Body of pancreas (tissue), 4 donors: ENCODE data around the gene HSPB1. TPM values are rescaled to one million over a fixed set of nuclear protein-coding genes. Genes with fewer than 3 reads are reported as not detected.
A peak's percentile ranks its signal among the peaks of the same experiment; 100 is the strongest.

Experiments used
- ATAC-seq: fragments of 150-250 bp; one replicate; pipeline ENCODE4 v1.9.1; 2016
- DNase-seq, 4 donors: peaks; one replicate each; pipeline ENCODE4 v3.0.0-alpha.2; 2019
- H3K27ac ChIP-seq, 4 donors: fragments of 200-600 bp; sonication (generic); 1 replicate in 3 of 4; 2 replicates in 1 of 4; pipeline versions ENCODE4 v1.5.1 to v1.6.1; 2016 to 2019; ENCODE audit warnings: mild to moderate bottlenecking in 1 of 4, mixed read lengths in 1 of 4, moderate library complexity in 1 of 4
- H3K27me3 ChIP-seq, 2 donors: fragments of 200-600 bp; sonication (generic); one replicate each; pipeline ENCODE4 v1.6.0; 2016; ENCODE audit warnings: mild to moderate bottlenecking in 1 of 2
- H3K36me3 ChIP-seq, 2 donors: fragments of 200-600 bp; sonication (generic); replicated peaks in 1 of 2; 2 replicates each; pipeline ENCODE4 v1.5.1; 2016; ENCODE audit warnings: low read depth in 2 of 2; ENCODE audit not compliant: insufficient read depth in 1 of 2
- H3K4me1 ChIP-seq: fragments of 200-600 bp; sonication (generic); one replicate; pipeline ENCODE4 v1.6.0; 2016
- H3K4me3 ChIP-seq, 2 donors: fragments of 200-600 bp; sonication (generic); 1 replicate in 1 of 2; 2 replicates in 1 of 2; pipeline ENCODE4 v1.5.1; 2016 to 2019
- H3K9me3 ChIP-seq, 3 donors: fragments of 200-600 bp; sonication (generic); 1 replicate in 2 of 3; 2 replicates in 1 of 3; pipeline ENCODE4 v1.5.1; 2016
- CTCF ChIP-seq, 7 experiments: fragments of 450-650 bp in 4 of 7; fragments of 200-600 bp in 3 of 7; sonication (generic) in 3 of 7; IDR thresholded peaks; one replicate each; pipeline ENCODE4 v1.5.1; 2016 to 2019; ENCODE audit warnings: antibody characterized with exemption in 7 of 7
- POLR2A ChIP-seq, 3 donors: fragments of 450-650 bp; IDR thresholded peaks; one replicate each; pipeline ENCODE4 v1.6.1; 2016; ENCODE audit warnings: antibody characterized with exemption in 3 of 3, mild to moderate bottlenecking in 2 of 3
- WGBS, 2 donors: methylation state at CpG; one replicate each; pipeline ENCODE4 v1.1.5; 2017; 5-methylcytosine and 5-hydroxymethylcytosine counted together
- intact Hi-C: fragments of 100-400 bp; cut with DNase I; formaldehyde crosslinking; loops from one replicate; pipeline ENCODE4 v1.15.1; 2023
- total RNA-seq, 2 donors: library from RNA; depleted of rRNA; stranded (reverse); fragments of >200 nt; gene quantifications; one replicate each; pipeline ENCODE4 v1.1.0, GENCODE V29; 2016

Gene HSPB1
- total RNA-seq, 2 donors from 2014 or later, result 367 to 445 TPM

DNA sequence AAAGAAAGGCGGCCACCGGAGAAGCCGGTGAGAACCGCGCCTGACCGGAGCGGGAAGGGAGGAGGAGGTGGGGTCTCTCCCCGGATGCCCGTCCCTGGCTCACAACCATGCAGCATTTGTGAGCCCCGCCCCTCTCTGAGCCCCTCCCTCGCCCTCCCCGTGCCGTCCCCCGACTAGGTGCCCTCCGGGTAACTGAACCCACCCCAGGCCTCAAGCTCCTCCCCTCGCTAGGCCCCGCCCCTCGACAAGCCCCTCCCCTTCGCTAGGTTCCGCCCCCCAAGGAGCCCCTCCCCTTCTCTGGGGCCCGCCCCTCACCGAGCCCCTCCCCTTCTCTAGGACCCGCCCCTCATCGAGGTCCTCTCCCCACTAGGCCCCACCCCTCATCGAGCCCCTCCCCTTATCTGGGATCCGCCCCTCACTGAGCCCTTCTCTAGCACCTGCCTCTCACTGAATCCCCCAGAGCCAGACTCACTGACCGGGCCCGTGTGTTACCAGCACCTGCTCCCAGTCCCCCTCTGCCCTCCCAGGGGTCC is 42.2 kb upstream of the HSPB1 start:
- intact Hi-C loops, result no loop called here
- TF ChIP-seq CTCF (IDR thresholded peaks at IDR 0.05) (no peak), POLR2A (IDR thresholded peaks at IDR 0.05) (no peak)
- ATAC-seq, result peak; percentile 28
- 6 to 13% methylated on average over 5 to 16 of the region's 28 CpGs for WGBS, 2 donors
- peak in 2 of 4 donors; percentile 20 to 33 for DNase-seq
- Histone ChIP-seq H3K4me3 (no peak overlapping the region), H3K27ac (no peak overlapping the region), H3K9me3 (no peaks in the 10 kb centered on the region), H3K36me3 (no peaks in the 10 kb centered on the region), H3K4me1 (peaks cover 8% of the 10 kb centered on the region), H3K27me3 (peaks cover 0 to 6% of the 10 kb centered on the region in 2 donors)

- intact Hi-C loops, result no loop called here
- no peak for ATAC-seq
- peaks cover 8% of the 10 kb centered on the region for H3K4me1 ChIP-seq
These were observed 41.1 kb upstream of the HSPB1 start for GRCh38 chr7:76261329-76261728.

GRCh38 chr7:76261931-76262330 is 40.5 kb upstream of the HSPB1 start:
- Histone ChIP-seq H3K27me3 (peaks cover 0 to 9% of the 10 kb centered on the region in 2 donors), H3K36me3 (no peaks in the 10 kb centered on the region), H3K9me3 (no peaks in the 10 kb centered on the region), H3K4me3 (no peak overlapping the region), H3K4me1 (peaks cover 11% of the 10 kb centered on the region), H3K27ac (no peak overlapping the region)
- intact Hi-C loops, result no loop called here
- no peak for ATAC-seq
- WGBS, 2 donors, result 60 to 65% methylated on average over 4 of the region's 4 CpGs
- TF ChIP-seq POLR2A (IDR thresholded peaks at IDR 0.05), result no peak
- TF ChIP-seq CTCF (IDR thresholded peaks at IDR 0.05), result no peak
- no peak for DNase-seq

More at GRCh38 chr7:76261329-76261728, 41.1 kb upstream of the HSPB1 start:
- H3K4me3 ChIP-seq, result no peak overlapping the region
- no peaks in the 10 kb centered on the region for H3K9me3 ChIP-seq
- peaks cover 0 to 6% of the 10 kb centered on the region in 2 donors for H3K27me3 ChIP-seq
- WGBS, 2 donors, result 81% methylated on average over 11 of the region's 11 CpGs; no CpG with 5 or more reads in 1 of the 2 donors
- no peak overlapping the region for H3K27ac ChIP-seq
- H3K36me3 ChIP-seq, result no peaks in the 10 kb centered on the region
- DNase-seq, result no peak
- TF ChIP-seq POLR2A (IDR thresholded peaks at IDR 0.05) (no peak), CTCF (IDR thresholded peaks at IDR 0.05) (no peak)

DNA sequence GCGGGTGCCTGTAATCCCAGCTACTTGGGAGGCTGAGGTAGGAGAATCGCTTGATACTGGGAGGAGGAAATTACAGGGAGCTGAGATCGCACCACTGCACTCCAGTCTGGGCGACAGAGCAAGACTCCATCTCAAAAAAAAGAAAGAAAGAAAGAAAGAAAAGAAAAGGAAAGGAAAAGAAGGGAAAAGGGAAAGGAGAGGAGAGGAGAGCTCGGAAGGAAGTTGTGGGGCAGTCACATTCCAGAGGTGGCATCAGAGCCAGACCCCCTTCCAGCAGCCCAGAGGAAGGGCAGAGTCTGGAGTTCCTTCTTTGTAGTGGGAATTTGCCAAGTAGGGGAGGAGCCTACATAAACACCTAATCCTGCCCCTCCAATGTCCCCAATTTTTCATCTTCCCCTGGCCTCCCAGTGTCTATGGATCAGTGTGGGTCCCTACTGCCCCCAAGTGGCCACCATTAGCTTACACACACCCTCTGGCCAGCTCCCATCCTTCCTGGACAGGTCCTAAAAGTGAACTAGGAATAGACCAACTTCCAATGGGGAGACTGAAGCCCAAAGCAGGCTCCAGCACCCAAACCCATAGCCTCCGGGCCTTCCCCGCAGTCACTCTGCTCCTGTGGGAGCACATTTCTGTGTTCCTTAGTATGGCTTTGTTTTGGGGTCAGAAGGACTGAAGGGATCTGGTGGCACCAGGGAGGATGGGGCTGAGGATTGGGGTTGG is 39.6 kb upstream of the HSPB1 start:
- H3K4me3 ChIP-seq, result no peak overlapping the region
- DNase-seq, result peak; percentile 69 to 77 (median 73)
- 62 to 64% methylated on average over 7 of the region's 7 CpGs for WGBS, 2 donors
- peaks cover 0 to 15% of the 10 kb centered on the region in 2 donors for H3K27me3 ChIP-seq
- no peaks in the 10 kb centered on the region for H3K9me3 ChIP-seq
- intact Hi-C loops, result no loop called here
- peaks cover 19% of the 10 kb centered on the region for H3K4me1 ChIP-seq
- ATAC-seq, result peak; percentile 82
- H3K36me3 ChIP-seq, result no peaks in the 10 kb centered on the region
- no peak for TF ChIP-seq POLR2A (IDR thresholded peaks at IDR 0.05)
- peak; percentile 63 to 73 (median 67) for TF ChIP-seq CTCF (IDR thresholded peaks at IDR 0.05)
- H3K27ac ChIP-seq, result no peak overlapping the region
